ENCODE results near the gene SETD3.

DNA sequence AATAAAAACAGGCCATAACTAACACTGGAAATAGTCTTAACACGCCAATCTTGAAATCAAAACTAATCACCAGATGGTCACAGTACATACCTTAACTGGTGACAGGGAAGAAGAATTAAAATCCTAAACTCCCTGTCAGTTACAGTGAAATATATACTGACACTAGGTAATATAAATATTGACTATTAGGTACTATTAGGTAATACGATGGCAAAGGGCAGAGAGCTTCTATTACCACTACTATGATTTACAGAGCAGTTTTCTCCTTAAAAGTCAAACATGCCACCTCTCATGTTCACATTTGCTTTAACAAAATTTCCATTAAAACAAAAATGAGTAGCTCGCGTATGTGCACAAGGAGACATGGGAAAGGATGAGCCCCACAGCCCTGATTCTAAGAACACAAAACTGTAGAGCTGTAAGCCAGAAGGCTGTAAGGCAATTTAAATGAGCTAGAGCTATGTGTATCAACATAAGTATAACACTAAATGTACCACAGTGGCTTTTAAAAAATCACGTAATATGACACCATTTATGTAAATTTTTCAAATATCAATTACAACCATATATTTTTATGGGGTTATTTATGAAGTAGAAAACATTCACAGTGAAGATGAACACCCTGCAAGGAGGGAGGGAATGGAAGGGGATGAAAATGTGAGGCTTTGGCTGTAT is 19.1 kb downstream of the SETD3 start:
- TF ChIP-seq CTCF (conservative IDR thresholded peaks at IDR 0.05; ENCODE audit: low read depth, low read length) (no peak), EZH2phosphoT487 (IDR thresholded peaks at IDR 0.05; ENCODE audit: borderline replicate concordance, low read length) (no peak), EZH2 (IDR thresholded peaks at IDR 0.05; ENCODE audit: low read length, unreplicated experiment) (no peak)
